HG02852 (cell line): ENCODE data around the gene WNT7A.
"Not testable (repeated sequence)": the region's sequence is repeated elsewhere in the genome, so short reads cannot be mapped to it uniquely, and the experiment has no call there.

Experiments used
- ATAC-seq: cut with Tn5 transposase; IDR thresholded peaks from one replicate; pipeline ENCODE4 v1.9.1; 2021; ENCODE audit warnings: mild to moderate bottlenecking, moderate library complexity; ENCODE audit not compliant: unreplicated experiment

Gene WNT7A

DNA sequence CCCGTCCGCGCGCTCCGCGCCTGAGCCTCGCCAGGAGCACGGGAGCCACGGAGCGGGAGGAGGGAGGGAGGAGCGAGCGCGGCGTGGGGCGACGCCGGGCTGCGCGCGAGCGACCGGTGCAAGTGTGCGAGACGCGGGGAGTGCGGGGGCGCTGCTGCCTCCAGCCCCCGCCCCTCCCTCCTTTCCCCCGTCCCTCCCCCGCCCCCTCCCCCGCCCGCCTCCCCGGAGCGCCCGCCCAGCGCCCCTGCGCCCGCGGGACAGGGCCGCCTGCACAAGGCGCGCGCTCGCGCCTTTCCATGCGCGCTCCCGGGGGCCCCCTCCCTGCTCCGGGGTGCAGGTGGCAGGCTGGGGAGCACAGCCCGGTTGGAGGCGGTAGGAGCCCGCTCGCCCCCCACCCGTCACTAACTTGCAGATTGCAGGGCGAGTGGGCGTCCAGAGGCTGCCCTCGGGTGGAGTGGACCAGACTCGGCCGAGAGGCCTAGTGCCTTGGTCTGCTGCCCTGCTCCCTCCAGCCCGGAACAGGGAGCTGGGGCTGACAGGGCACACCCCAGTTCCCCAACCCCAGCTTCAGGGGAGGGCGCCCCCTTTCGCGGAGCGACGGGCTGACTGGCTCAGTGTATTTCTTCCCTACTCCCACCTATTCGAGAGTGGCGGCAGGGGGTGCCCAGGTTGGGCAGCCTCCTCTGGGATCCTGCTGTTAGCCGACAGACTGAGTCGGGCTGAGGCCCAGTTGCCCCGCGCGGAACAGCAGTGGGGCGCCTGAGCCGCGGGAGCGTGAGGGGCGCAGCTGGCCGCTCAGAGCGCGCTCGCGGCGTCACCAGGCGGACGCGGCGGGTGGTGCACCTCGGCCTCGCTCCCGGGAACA is at the start of gene WNT7A:
TSS of gene WNT7A (minus strand) at position 126 of the 865 bp plus-strand sequence. CDS start 255 bp downstream, outside the sequence.
- no peak for ATAC-seq

DNA sequence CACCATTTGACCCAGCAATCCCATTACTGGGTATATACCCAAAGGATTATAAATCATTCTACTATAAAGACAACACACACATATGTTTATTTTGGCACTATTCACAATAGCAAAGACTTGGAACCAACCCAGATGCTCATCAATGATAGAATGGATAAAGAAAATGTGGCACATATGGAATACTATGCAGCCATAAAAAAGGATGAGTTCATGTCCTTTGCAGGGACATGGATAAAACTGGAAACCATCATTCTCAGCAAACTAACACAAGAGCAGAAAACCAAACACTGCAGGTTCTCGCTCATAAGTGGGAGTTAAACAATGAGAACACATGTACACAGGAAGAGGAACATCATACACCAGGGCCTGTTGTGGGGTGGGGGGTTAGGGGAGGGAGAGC is 48.9 kb upstream of the WNT7A start:
- not testable (repeated sequence) for ATAC-seq

DNA sequence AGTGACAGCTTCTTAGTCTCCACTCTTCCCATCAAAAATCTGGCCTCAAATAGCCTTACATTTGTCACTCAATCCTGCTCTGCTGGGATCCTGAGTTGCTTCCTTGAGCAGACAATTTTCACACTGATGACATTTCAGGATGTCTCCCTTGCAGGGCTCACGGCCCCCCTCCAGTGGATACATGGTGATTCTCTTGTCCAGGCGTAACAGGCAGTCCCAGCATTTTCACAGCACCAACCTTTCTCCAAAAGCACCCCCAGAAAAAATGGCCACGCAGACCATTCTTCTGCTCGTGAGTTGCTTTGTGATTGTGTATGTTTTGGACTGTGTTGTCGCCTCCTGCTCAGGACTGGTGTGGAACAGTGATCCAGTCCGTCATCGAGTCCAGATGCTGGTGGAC is 47.4 kb upstream of the WNT7A start:
- ATAC-seq = no peak

DNA sequence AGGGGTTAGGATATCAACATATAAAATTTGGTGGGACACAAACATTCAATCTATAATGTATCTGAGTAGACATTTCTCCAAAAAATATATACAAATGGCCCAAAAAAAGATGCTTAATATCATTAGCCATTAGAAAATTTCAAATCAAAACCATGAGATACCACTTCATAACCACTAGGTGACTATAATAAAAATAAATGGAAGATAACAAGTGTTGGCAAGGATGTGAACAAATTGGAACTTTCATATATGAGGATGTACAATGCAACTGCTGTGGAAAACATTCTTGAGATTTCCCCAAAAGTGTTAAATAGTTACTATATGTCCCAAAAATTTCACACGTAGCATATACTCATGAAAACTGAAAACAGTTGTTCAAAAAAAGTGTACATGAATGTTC is 36.5 kb upstream of the WNT7A start:
- no peak for ATAC-seq

DNA sequence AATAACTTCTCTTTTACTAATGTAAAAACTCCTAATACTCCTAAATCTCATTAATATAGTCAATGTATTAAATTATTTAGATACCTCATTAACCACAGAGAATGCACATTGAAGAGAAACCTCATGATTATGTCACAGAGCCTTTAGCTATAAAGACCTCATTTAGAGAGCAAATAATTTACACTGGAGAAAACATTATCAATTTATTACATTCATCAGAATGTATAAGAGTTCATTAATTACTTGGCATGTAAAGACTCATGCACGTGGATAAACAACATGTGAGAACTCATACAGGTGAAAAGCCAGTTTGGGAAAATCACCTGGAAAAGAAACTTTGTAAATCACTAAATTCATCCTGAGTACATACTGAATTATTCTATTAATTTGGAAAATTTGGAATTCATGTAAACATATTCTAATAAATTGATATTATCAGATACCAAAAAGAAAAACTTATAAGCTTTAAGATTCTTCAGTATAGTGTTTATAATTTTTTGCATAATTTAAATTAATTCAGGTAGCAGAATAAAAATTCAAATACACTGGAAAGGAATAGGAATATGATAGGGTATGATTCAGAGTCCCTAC is 22.9 kb upstream of the WNT7A start:
- no peak for ATAC-seq

DNA sequence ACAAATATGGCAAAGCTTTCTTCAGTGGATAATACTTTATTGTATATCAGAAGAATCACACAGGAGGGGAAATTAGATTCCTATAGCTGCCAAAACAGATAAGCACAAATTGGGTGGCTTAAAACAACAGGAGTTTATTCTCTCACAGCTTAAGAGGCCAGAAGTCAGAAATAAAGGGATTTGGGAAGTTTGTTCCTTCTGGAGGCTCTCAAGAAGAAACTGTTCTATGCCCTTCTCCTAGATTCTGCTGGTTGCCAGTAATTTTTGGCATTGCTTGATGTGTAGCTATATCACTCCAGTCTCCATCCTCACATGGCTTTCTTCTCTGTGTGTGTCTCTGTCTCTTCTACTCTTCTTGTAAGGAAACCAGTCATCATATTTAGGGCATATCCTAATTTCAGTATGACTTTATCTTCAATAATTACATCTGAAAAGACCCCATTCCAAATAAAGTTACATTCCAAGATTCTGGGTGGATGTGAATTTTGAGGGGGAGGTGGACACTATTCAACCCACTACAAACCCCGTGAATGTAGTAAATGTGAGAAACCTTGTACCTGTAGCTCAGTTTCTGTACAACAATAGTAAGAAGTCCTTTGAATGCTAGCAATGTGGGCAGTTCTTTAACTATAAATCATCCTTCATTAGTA is 22.2 kb upstream of the WNT7A start:
- no peak for ATAC-seq

DNA sequence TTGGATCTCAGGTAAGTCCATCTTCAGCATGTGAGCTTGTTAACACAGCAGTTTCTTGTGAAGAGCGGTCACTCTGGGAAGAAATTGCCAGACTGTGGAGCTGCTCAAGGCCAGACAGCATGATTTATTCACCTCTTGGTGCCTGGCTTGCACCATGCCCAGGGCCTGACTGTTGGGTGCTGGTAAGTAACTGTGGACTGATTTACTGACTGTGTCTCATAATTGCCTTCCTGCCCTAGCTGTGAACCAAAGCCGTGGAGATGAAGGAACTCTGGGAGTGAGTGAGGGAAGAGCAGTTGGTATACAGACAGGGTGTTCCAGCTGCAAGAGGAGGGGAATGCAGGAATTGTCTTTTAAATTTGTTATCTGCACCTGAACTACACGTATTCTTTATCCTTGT is 18.5 kb upstream of the WNT7A start:
- no peak for ATAC-seq

DNA sequence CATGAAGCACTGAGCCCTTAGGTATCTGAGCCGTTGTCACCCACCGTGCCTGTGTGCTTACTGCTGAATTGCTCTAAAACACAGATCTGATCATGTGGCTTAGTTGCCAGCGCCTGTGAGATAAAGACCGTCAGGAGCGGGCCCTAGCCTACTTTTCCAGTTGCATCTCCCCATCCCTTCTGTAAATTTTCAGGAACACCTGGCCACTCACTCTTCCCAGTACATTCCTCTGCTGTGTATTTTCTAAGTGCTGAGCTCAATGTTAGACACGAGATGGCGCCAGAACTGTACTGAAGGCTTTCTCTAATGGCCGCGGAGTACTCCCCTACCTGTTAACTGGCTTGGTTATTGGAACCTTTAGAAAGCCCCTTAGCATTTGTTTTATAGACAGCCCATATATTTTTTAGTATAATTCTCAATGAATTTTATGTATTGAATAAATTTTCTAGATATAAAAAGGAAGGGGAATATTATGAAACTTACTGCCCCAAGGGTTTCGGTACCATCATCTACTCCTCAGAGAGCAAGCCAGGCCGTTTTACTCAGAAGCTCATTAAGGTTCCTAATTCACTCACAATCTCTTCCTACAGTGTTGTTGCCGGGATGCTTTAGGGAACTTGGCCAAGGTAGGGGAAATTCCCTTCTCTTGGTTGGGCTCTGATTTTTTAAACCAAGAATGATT is 16.7 kb upstream of the WNT7A start:
- ATAC-seq = no peak

DNA sequence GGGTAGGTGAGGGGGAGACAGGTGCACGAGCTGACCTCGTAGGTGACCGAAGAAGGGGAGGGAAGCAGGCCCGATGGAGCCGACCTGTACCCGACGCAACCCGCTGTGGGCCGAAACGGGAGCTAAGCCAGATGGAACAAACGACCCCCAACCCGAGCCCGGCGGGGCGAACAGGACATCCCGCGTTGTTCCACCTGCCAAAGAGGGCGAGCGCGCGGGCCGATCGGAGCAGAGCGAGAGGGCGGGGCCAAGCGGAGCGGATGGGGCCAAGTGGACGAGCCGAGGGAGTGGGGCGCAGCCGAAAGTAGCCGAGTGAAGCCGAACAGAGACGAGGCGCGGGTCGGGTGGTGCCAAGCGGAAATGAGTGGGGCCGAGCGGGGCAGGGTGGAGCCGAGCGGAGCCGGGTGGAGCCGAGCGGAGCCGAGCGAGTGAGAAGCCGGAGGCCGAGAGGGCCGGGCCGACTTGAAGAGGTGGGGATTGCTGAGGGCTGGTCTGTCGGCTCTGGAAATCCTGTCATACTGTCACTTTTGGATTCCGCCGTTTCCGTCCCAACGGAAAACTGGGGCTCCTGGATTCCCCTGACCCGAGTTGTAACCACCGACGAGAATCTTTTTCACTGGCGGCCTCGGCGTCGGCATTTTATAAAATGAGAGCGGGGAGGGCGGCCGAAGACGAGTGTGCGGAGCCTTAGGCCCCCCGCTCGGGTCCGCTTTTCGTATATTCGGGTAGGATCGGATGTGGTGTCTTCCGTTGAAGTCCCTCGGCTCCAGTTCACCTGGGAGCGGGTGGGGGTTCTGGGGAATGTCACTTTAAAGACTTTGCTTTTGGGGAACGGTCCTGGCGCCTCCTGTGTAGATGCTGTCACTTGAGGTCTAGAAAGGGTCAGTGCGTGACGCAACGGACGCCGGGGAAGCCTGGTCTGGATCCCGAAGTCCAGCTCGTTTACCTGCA is 15.6 kb upstream of the WNT7A start:
- ATAC-seq = peak; percentile 98

DNA sequence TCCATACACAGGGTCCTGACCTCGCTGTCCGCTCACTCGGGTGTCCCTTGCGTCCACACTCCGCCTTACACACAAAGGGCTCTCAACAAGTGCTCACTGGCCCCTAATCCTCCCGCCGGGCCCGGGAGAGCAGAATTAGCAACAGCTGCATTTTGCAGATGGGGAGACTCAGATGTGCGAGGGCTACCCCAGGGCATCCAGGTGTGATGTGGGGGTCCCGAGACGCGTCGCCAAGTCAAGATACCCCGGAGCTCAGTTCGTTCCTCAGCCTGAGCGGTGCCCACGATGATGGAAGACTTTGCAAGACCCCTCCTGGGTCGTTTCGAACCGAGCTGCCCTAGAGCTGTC is 14.9 kb upstream of the WNT7A start:
- no peak for ATAC-seq

DNA sequence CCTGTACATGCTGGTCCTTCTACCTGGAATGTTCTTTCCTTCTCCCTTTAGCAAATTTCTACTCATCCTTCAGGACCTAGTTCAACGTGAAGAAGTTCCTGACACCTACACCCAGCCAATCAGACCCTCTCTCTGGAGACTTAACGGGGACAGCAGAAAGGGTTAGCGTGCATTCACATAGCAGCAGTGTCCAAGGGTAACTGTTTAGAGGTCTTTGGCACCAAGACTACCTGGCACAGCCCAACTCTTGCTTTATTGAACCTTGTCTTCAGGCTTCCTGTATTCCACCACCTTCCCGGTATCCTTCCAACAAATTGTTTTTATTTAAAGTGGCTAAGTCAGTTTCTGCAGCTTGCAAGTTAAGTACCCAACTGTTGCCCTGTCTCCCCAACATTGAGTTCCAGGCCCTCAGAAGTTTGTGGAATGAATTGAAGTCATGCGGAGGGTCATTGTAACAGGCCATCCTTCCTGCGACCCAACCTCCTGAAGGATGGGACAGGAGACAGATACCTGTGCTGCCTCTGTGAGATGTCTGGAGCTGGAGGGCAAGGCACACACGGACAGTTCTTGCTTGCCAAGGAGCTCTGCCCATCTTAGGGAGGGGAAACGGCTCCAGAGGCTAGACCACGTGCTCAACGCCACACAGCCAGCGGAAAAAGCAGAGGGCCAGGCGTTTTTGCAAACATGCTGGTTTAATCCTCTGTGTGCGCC is 14.4 kb upstream of the WNT7A start:
- no peak for ATAC-seq

DNA sequence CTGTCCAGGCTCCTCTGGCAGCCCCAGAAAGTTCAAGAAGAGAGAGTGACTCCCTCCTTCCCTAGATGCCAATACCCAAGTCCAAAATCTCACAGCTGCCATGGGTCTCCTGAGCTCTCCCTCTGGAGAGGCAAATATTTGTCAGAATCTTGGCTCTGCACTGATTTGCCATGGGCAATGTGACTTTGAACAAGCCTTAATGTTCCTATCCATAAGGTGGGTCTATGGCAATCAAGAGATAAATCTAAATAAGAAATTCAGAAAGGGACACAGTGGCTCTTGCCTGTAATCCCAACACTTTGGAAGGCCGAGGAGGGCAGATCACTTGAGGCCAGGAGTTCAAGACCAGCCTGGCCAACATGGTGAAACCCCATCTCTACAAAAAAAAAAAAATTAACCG is 12.4 kb upstream of the WNT7A start:
- no peak for ATAC-seq

DNA sequence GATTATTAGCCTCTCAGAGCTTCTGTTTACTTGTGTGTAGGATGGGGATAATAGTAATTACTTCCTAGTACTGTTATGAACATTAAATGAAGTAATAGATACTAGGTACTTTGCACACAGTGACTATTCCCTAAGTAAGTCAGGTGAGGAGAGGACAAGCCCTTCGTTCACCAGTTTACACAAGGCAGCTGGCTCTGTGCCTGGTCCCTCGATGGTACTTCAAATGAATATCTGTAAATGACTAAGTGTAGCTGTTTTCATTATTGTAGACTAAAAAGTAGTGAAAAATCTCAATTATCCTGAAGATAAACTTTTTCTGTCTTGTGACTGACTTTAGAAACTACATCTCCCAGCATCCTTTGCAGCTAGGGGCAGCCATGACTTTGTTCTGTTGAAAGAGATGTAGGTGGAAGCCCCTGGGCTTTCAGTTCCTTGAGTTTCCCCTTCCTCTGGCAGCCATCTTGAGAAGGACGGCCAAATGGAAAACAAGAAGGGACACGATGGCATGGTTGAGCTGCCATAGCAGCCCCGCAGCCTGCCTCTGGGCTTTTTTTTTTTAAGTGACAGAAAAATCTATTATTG is 11.7 kb upstream of the WNT7A start:
- ATAC-seq = no peak

DNA sequence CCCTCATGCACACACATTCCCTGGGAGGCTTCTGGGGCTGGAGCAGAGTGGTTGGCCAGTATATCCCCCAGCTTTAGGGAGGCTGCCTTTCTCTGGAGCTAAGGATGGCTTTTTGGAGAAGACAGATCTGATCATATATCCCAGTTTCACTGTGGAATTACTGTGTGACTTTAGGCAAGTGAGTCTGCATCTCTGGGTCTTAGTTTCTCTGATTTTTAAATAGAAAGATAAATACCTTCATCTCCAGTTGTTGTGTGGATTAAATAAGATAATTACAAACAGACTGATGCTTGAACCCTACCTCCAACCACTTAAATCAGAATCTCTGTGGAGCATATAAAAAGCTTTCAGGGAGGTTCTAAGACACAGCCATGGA is 11.1 kb upstream of the WNT7A start:
- no peak for ATAC-seq

DNA sequence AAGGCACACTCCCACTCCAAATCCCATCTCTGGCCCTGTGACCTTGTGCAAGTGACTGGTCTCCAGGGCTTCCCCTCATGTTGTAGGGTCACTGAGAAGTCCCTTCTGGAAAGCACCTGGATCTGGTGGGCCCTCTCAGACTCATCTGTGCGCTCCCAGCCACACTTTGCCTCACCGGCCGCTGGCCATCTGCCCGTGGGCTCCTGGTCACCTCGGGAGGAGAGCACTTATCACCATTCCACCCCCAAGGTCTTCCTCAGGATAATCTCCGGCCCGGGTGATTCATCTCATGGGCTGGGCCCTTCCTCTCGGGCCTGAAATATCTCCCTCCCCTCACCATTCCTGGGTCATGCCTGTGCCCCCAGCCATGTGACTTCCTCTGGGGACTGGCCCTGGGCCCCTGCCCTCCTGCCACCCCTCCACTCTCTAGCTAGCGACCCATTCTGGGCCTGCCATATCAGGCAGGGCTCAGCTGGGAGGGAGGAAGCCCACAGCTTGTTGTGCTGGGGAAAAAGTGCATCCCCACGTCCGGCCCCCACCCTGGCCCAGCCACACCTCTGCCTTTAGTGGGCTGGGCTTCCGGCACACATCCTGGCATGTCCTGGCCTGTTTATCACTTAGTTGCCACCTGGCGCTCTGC is 10.6 kb upstream of the WNT7A start:
- ATAC-seq = no peak

DNA sequence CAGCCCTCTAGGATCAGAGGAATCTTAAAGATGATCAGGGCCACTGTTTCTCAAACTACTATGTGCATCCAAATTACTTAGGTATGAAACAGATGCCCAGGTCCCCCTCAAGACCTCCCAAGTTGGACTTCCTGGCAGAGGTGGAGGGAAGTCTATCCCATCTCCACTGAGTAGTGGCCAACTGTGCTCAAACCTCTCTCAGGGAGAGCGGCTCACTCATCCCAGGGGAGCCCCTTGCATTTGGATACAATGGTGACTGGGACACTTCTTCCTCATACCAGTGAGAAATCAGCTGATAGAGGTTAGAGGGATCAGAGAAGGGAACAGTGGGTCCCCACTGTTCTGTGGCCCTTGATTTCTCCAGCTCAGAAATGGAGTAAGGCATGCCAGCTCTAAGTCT is 8.7 kb upstream of the WNT7A start:
- no peak for ATAC-seq

DNA sequence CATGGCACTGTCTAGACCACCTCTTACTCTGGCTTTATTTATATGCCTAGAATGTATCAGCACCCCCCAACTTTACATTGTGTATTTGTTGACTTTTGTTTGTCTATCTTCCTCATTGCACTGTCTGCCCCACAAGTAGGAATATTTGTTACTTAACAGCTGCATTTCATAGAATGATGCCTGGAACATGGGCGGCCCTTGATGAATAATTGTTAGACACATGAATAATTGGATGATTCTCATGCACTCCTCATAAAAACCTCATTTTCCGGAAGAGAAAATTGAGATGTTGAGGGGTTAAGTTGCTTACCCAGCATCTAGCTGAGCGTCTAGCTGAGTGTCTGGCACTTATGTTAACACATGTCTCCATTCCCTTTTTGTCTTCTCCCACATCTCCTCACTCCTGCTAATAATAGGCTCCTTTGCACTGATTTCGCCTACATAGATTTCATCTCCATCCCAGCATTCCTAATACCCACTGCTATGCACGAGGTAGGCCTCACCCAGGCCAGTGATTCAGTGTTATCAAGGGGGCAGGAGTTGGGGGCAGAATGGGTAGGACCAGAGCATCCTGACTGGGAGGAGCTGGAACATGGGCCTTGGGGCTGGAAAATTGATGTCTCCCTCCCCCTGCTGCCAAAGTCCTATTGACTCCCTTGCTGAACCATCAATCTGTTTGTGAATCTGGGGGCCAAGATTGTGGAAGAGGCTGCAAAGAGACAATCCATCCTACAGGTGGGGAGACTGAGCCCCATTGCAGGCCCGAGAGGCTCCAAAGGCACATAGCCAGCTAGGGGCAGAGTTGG is 7.8 kb upstream of the WNT7A start:
- no peak for ATAC-seq

DNA sequence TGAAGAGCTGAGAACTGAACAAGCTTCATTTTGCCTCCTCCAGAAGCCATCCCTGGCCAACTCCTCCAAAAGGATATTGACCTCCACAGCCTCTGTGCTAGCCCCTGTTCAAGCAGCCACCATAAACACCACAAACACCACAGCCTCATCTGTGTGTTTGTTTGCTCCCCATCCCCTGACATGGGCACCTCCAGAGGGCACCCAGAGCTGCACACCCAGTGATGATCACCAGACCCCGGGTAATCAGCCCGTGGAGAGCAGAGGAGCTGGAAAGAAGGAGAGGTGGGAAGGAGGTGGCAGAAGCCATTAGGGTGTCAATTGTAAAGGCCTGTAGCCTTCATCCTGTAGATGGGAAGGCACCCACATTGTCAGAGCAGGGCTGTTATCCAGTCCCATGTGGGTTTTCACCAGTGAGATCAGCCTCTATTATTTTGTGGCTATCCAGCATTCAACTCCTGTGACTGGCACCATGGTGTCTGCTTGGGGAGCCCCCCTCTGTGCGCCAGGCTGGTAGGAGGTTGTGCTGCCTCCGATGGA is 6.8 kb upstream of the WNT7A start:
- ATAC-seq = no peak
